ENCODE results near the gene TVP23A. TPM values are rescaled to one million over a fixed set of nuclear protein-coding genes. Genes with fewer than 3 reads are reported as not detected.

The TVP23A gene
- total and polyA plus RNA-seq, 10 of the 15 experiments (the other 5 are each of a cell fraction or from before 2014, with no cell fraction given): 1.1 to 6.4 (median 2.2) TPM

DNA sequence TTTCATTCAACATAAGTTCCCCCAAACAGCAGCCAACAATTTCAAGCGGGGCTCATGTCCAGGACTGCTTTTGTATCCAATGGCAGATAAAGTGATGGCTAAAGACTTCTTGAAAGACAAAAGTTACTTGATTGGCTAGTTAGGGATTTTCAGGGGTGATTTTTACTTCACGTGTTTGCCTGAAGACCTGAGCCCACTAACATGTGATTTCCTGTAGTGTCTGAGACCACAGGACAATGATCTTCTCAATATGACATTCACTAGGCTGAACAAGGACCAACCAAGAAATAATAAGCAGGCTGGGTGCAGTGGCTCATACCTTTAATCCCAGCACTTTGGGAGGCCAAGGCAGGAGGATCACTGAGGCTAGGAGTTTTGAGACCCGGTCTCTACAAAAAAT is 10.4 kb downstream of the TVP23A start (continued):
- TF ChIP-seq ZNF687 (IDR thresholded peaks at IDR 0.05): peak; percentile 85
- TF ChIP-seq EP300 (IDR thresholded peaks at IDR 0.05; ENCODE audit: borderline replicate concordance in 1 of 2, control insufficient read depth in 1 of 2, low read depth in 2 of 2, low read length in 2 of 2): peak in 1 of 2 experiments; percentile 33; a peak in 1 of 4 replicates
- TF ChIP-seq HCFC1 (IDR thresholded peaks at IDR 0.05; ENCODE audit: low read length): no peak
- peak; percentile 23 for TF ChIP-seq MEF2B (IDR thresholded peaks at IDR 0.05; ENCODE audit: partially characterized antibody, poor library complexity, severe bottlenecking)
- TF ChIP-seq RAD51 (IDR thresholded peaks at IDR 0.05): peak; percentile 72
- peak; percentile 59; the same call in 1 of the 2 replicates for TF ChIP-seq NFIC (IDR thresholded peaks at IDR 0.05; ENCODE audit: low read depth, low read length)
- peak; percentile 39 for TF ChIP-seq EED (IDR thresholded peaks at IDR 0.05; ENCODE audit: low read depth)
- peak; percentile 22; the same call in 1 of the 2 replicates for TF ChIP-seq FOXM1 (IDR thresholded peaks at IDR 0.05; ENCODE audit: low read depth, low read length)
